Measurements from ENCODE around the gene LILRA5. TPM values are rescaled to one million over a fixed set of nuclear protein-coding genes. Genes with fewer than 3 reads are reported as not detected.

LILRA5 gene
- total RNA-seq, 1 experiment from 2014 or later, result not detected

DNA sequence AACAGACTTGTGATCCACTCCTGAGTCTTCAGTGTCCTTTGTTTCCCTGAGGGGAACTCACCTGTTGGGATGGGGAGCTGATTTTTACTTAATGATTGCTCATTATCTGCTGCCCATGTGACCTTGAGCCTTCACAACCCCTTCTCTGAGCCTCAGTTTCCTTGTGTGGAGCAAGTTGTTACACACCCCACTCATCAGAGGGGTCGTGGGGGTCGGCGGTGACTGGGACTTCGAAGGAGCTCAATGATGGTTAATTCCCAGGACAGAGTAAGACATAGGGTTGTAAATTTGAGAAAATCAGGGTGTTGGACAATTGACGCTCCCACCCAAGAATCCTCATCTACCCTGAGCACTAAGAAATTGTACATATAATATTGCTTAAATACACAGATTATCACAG, 13.5 kb downstream of the LILRA5 start (continued):
- TF ChIP-seq, protein P1, sequence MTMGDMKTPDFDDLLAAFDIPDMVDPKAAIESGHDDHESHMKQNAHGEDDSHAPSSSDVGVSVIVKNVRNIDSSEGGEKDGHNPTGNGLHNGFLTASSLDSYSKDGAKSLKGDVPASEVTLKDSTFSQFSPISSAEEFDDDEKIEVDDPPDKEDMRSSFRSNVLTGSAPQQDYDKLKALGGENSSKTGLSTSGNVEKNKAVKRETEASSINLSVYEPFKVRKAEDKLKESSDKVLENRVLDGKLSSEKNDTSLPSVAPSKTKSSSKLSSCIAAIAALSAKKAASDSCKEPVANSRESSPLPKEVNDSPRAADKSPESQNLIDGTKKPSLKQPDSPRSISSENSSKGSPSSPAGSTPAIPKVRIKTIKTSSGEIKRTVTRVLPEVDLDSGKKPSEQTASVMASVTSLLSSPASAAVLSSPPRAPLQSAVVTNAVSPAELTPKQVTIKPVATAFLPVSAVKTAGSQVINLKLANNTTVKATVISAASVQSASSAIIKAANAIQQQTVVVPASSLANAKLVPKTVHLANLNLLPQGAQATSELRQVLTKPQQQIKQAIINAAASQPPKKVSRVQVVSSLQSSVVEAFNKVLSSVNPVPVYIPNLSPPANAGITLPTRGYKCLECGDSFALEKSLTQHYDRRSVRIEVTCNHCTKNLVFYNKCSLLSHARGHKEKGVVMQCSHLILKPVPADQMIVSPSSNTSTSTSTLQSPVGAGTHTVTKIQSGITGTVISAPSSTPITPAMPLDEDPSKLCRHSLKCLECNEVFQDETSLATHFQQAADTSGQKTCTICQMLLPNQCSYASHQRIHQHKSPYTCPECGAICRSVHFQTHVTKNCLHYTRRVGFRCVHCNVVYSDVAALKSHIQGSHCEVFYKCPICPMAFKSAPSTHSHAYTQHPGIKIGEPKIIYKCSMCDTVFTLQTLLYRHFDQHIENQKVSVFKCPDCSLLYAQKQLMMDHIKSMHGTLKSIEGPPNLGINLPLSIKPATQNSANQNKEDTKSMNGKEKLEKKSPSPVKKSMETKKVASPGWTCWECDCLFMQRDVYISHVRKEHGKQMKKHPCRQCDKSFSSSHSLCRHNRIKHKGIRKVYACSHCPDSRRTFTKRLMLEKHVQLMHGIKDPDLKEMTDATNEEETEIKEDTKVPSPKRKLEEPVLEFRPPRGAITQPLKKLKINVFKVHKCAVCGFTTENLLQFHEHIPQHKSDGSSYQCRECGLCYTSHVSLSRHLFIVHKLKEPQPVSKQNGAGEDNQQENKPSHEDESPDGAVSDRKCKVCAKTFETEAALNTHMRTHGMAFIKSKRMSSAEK (CRISPR knock-in tag; IDR thresholded peaks at IDR 0.05; ENCODE audit: borderline replicate concordance), result no peak
- no peak for TF ChIP-seq ATF1 (CRISPR knock-in tag; IDR thresholded peaks at IDR 0.05)
- TF ChIP-seq ETV6 (CRISPR knock-in tag; IDR thresholded peaks at IDR 0.05), result no peak
- no peak for TF ChIP-seq HMGA2 (CRISPR knock-in tag; IDR thresholded peaks at IDR 0.05)
- TF ChIP-seq FOXJ3 (CRISPR knock-in tag; IDR thresholded peaks at IDR 0.05; ENCODE audit: borderline replicate concordance), result no peak
- TF ChIP-seq EMX1 (CRISPR knock-in tag; IDR thresholded peaks at IDR 0.05), result no peak
- TF ChIP-seq, protein P2, sequence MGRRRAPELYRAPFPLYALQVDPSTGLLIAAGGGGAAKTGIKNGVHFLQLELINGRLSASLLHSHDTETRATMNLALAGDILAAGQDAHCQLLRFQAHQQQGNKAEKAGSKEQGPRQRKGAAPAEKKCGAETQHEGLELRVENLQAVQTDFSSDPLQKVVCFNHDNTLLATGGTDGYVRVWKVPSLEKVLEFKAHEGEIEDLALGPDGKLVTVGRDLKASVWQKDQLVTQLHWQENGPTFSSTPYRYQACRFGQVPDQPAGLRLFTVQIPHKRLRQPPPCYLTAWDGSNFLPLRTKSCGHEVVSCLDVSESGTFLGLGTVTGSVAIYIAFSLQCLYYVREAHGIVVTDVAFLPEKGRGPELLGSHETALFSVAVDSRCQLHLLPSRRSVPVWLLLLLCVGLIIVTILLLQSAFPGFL (CRISPR knock-in tag; IDR thresholded peaks at IDR 0.05; ENCODE audit: borderline replicate concordance), result no peak
- TF ChIP-seq, protein P3, sequence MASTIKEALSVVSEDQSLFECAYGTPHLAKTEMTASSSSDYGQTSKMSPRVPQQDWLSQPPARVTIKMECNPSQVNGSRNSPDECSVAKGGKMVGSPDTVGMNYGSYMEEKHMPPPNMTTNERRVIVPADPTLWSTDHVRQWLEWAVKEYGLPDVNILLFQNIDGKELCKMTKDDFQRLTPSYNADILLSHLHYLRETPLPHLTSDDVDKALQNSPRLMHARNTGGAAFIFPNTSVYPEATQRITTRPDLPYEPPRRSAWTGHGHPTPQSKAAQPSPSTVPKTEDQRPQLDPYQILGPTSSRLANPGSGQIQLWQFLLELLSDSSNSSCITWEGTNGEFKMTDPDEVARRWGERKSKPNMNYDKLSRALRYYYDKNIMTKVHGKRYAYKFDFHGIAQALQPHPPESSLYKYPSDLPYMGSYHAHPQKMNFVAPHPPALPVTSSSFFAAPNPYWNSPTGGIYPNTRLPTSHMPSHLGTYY (CRISPR knock-in tag; IDR thresholded peaks at IDR 0.05), result no peak
- TF ChIP-seq, protein P4, sequence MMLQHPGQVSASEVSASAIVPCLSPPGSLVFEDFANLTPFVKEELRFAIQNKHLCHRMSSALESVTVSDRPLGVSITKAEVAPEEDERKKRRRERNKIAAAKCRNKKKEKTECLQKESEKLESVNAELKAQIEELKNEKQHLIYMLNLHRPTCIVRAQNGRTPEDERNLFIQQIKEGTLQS (CRISPR knock-in tag; conservative IDR thresholded peaks at IDR 0.05), result no peak

DNA sequence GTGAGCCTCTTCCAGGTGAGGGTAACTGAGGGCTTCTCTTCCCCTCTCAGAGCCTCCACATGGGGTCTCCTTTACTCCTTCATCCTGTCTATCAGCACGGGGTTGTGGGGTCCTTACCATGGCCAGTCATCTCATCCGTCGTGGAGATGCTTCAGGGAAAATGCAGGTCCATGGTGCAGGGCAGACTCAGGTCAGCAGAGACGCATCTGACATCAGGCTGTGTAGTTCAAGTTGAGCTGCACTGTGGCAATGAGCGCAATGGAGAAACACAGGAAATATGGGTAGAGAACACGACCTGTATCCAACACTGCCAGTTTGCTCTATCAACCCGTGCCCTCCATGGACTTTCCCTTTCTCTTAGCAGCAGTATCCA, 13.9 kb downstream of the LILRA5 start:
- DNase-seq (ENCODE audit: low spot score), result no peak
- no peak overlapping the region for H3K4me3 Mint-ChIP-seq
- CTCF ChIA-PET, result no interaction called here
- no peaks in the 10 kb centered on the region for H3K36me3 Mint-ChIP-seq
- POLR2A ChIA-PET, result no interaction called here
- no peak for ATAC-seq
- peaks cover 48% of the 10 kb centered on the region for H3K27me3 Mint-ChIP-seq (ENCODE audit: low read depth)
- H3K27ac Mint-ChIP-seq, result no peak overlapping the region
- no peaks in the 10 kb centered on the region for H3K4me1 Mint-ChIP-seq
- no peaks in the 10 kb centered on the region for H3K9me3 Mint-ChIP-seq
- TF ChIP-seq NR2C2 (CRISPR knock-in tag; IDR thresholded peaks at IDR 0.05), result no peak

DNA sequence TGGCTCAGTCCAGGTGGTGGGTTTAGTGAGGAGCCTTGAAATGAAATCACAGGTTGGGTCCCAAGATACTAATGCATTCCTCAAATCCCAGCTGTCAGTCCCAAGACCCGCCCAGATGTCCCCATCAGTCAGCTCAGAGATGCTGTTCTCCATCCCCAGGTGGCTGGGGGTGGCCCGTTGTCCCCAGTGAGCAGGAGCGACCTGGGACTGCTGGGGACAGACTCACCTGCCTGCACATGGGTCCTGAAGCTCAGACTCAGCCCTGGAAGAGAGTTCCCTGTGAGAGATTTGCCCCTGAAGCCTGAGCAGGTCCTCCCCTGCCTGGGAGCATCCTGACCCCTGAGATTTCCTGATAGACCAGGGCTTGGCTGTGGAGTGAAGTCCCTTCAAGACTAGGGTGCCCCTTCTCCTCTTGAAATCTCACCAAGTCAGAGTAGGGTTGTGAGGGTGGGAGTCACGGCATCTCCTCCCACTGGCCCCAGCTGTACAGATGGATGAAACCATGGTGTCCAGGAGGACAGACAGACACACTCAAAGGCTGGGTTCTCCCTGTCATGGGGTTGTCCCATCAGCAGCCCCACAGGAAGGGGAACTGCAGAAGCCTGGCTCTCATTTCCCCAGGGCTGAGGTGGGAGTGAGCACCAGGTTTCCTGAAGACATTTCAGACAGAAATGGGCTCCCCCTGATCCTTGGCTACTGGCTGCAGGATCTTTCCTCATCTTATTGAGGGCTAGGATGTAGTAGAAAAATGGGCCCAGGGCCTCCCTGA, 14.4 kb downstream of the LILRA5 start:
- CTCF ChIA-PET, result interaction anchor here (1.2 to 3.4 kb wide), 6 partner anchors 18 to 125 kb away, joined by 3 to 28 read pairs (median 4); partner anchors contain the start of genes MBOAT7 and TMC4

DNA sequence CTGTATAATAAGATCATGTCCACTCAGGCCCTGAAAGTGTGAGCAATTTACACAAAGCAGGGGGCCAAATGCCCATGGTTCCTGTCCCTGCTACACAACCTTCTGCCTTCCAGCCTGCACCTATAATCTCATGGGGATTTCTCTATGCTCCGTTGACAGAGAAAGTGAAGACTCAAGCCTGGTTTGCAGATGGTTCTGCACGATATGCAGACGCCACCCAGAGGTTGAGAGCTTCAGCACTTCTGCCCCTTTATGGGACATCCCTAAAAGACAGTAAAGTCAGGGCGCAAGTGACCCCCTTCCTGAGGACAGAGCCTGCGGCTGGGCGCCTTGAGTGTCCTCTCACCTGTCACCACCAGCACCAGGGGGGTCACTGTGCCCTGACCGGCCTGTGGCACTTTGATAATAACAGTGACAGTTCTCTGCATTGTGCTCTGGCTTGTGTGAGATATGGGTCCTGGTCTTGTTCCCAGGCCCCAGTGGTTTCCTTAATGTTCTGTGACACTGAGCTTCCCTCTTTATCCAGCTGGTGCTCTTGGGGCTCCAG, 15.1 kb downstream of the LILRA5 start:
- ChIA-PET CTCF (interaction anchor here (0.6 to 3.4 kb wide), 7 partner anchors 19 to 125 kb away, joined by 3 to 28 read pairs (median 4); partner anchors contain the start of genes MBOAT7 and TMC4), POLR2A (interaction anchor here (1.0 kb wide), 1 partner anchor 106 kb away, joined by 3 read pairs; no protein-coding TSS in a partner anchor)
- no peaks in the 10 kb centered on the region for H3K36me3 Mint-ChIP-seq
- H3K9me3 Mint-ChIP-seq, result no peaks in the 10 kb centered on the region
- H3K27ac Mint-ChIP-seq, result no peak overlapping the region
- DNase-seq (ENCODE audit: low spot score), result no peak
- H3K4me1 Mint-ChIP-seq, result peaks cover 4% of the 10 kb centered on the region
- no peak overlapping the region for H3K4me3 Mint-ChIP-seq
- ATAC-seq, result peak; percentile 62
- peaks cover 56% of the 10 kb centered on the region for H3K27me3 Mint-ChIP-seq (ENCODE audit: low read depth)
- TF ChIP-seq, protein P1 (CRISPR knock-in tag; IDR thresholded peaks at IDR 0.05; ENCODE audit: borderline replicate concordance), result no peak
- TF ChIP-seq ZNF232 (CRISPR knock-in tag; IDR thresholded peaks at IDR 0.05) (no peak), PRRX2 (CRISPR knock-in tag; IDR thresholded peaks at IDR 0.05) (no peak), TCF7 (CRISPR knock-in tag; IDR thresholded peaks at IDR 0.05; ENCODE audit: low read depth) (no peak)
- TF ChIP-seq, protein P5, sequence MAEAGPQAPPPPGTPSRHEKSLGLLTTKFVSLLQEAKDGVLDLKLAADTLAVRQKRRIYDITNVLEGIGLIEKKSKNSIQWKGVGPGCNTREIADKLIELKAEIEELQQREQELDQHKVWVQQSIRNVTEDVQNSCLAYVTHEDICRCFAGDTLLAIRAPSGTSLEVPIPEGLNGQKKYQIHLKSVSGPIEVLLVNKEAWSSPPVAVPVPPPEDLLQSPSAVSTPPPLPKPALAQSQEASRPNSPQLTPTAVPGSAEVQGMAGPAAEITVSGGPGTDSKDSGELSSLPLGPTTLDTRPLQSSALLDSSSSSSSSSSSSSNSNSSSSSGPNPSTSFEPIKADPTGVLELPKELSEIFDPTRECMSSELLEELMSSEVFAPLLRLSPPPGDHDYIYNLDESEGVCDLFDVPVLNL (CRISPR knock-in tag; IDR thresholded peaks at IDR 0.05; ENCODE audit: borderline replicate concordance, low read depth), result no peak

More for the DNA sequence above, 14.4 kb downstream of the LILRA5 start:
- DNase-seq (ENCODE audit: low spot score) (no peak), ATAC-seq (no peak)
- no peak overlapping the region for H3K27ac Mint-ChIP-seq
- TF ChIP-seq SP1 (CRISPR knock-in tag; conservative IDR thresholded peaks at IDR 0.05) (no peak), ZNF219 (CRISPR knock-in tag; IDR thresholded peaks at IDR 0.05; ENCODE audit: borderline replicate concordance) (no peak), GABPB1 (CRISPR knock-in tag; IDR thresholded peaks at IDR 0.05) (no peak)
- no peaks in the 10 kb centered on the region for H3K9me3 Mint-ChIP-seq
- no peak overlapping the region for H3K4me3 Mint-ChIP-seq
- no peaks in the 10 kb centered on the region; the same call in 1 of the 2 replicates for H3K4me1 Mint-ChIP-seq
- no peaks in the 10 kb centered on the region for H3K36me3 Mint-ChIP-seq
- H3K27me3 Mint-ChIP-seq (ENCODE audit: low read depth), result peaks cover 54% of the 10 kb centered on the region
- POLR2A ChIA-PET, result interaction anchor here (1.0 kb wide), 1 partner anchor 107 kb away, joined by 3 read pairs; no protein-coding TSS in a partner anchor

Measured in WTC11 (cell line).